ENCODE data around the gene SLK. TPM values are rescaled to one million over a fixed set of nuclear protein-coding genes. Genes with fewer than 3 reads are reported as not detected.

SLK gene
- polyA plus RNA-seq, 1 donor: 26.2 TPM

DNA sequence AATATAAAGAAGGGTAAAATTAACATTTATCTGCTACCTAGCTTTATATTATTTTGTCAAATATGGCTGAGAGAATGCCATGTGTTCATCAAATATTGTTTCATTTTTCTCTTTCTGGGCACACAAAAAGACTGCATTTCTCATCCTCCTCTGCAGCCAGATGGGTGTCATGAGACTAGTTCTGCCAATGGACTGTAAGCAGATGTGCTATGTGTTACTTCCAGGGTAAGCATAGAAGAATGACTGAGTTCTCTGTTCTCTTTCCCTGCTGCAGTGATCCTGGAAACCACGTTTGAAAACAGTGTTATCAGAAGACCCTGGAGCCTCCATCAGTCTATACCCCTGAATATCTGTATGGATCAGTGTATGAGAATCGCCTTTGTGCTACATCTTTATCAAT, 24.1 kb upstream of the SLK start:
- DNase-seq: no peak

- DNase-seq: no peak
These were observed 19.0 kb upstream of the SLK start for GRCh38 chr10:103947799-103948516.

DNA sequence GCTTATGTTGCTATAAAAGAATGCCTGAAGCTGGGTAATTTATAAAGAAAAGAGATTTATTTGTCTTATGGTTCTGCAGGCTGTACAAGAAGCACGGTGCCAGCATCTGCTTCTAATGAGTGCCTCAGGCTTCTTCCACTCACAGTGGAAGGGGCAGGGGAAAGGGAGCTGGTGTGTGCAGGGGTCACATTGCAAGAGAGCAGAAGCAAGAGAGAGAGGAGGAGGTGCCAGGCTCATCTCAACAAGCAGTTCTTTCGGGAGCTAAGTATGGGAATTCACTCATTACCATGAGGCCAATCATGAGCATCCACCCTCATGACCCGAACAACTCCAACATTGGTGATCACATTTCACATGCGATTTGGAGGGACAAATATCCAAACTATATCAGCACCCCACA, 17.2 kb upstream of the SLK start:
- no peak for DNase-seq

DNA sequence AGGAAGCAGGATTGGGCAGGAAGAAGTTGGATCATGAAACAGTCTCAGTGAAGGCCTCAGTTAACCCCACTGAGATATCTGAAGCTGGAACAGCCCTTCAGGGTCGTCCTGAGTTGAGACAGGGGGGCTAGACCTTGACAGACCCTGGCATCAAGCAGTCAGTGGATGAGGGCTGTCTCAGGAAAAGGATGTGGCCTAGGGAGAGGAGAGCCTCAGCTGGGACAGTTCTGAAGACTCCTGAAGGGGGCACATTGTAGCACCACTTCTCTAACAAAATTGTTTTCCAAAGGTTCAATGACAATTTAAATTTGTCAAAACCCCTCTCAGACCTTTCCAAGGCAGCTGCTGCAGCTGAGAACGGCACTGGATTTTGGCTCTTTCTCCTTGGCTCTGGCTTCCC, 15.8 kb upstream of the SLK start:
- no peak for DNase-seq

DNA sequence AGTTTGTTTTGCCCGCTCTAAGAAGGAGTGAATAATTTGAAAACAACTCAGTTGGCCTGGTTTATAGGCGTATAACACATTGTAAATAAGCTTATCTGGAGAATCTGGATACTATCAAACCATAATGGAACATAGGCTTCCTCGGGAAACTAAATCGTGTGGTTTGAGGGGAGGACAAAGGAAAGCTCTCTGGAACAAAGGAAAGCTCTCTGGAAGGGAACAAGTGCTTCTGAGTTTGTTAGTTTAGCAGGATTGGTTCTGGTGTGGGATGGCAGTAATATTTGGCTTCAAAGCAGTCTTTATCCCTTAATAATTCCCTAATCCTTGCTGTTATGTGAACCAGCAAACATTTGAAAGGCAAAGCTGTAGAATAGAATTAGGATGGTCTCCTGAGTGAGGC, 15.0 kb upstream of the SLK start:
- DNase-seq: no peak

DNA sequence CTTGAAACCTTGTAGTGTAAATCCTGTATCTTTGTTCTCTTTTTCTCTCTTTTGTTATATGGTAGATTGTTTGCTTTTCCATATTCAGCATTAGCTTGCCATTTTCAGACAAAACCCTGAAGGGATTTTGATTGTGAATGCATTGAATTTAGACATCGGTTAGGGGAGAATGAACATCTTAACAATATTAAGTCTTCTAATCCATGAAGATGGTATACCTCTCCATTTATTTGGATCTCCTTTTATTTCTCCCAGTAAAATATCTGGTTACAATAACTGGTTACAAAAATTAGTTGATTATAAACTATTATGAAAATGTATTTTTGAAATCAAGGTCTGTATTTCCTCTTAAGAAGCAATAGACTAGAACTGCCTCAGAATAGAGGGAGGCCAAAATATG, 12.4 kb upstream of the SLK start:
- no peak for DNase-seq

DNA sequence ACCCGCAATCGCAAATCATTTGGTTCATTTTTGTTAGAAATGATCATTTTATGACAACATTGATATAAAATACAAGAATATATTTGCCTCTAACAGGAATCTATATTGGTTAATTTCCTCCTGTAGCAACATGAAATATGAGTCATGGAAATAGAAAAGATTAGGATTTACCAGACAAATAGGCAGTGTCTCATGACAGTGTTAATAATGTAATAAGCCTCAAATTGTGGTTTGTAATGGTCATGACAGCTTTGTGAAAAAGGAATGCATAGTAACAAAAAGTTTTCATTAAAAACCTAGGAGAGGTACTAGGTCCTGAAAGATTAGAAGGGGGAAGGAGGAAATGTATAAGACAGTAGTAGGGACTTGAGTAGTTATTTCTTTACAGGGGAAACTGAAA, 7.9 kb upstream of the SLK start:
- no peak for DNase-seq

GRCh38 chr10:103960103-103960502, 6.8 kb upstream of the SLK start:
- no peak for DNase-seq

GRCh38 chr10:103967448-103968071, 620 bp downstream of the SLK start:
- peak; percentile 59 for DNase-seq

DNA sequence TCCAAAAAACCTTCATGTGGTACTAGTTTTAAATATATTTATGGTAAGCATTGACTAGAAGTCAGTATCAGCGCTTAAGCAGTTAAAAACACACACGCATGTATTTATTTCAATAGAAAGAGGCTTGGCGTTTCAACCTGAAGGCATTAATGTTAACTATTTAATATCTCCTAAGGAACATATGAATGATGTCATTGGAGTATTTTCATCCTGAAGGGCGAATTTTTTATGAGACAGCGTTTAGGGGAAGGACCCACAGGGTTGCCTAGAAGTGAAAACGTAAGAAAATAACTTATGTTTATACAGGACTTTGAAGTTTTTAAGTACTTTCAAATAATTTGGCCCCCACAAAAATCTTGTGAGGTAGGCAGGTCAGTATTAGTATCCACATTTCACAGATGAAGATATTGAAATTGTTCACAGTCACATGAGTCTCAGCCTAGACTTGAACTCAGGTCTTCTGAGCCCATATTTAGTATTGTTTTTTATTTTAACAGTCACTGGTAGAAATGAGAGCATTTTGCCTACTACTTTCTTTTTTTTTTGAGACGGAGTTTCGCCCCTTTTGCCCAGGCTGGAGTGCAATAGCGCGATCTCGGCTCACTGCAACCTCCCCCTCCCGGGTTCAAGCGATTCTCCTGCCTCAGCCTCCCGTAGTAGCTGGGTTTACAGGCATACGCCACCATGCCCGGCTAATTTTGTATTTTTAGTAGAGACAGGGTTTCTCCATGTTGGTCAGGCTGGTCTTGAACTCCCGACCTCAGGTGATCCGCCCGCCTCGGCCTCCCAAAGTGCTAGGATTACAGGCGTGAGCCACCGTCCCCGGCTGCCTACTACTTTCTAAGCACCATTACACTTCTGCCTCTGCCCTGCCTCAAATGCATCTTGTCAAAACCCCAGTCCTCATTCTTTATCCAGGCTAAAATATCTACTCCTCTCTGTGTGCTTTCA, 1.8 kb downstream of the SLK start:
- DNase-seq: no peak

GRCh38 chr10:103969436-103969835, 2.5 kb downstream of the SLK start:
- DNase-seq: no peak

- no peak for DNase-seq
These were observed 3.1 kb downstream of the SLK start for GRCh38 chr10:103969857-103970627.

DNA sequence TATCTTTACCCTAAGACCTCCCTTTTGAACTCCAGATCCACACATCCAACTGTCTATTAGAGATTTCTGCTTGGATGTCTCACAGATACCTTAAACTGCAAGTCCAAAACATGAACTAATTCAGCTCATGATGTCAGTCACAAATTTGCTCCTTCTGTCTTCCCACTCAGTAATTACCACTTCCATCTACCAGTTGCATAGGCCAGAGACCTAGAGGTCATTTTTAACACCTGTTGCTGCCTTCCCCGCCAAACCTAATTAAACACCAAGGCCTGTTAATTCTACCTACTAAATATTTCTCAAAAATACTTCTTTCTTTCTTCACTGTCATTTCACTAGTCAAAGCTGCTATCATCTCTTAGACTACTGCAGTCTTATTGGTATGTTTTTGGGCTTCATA, 8.2 kb downstream of the SLK start:
- DNase-seq: no peak

GRCh38 chr10:103977204-103977603, 10.3 kb downstream of the SLK start:
- DNase-seq: no peak

GRCh38 chr10:103979530-103979929, 12.6 kb downstream of the SLK start:
- no peak for DNase-seq

- no peak for DNase-seq
These were observed 13.5 kb downstream of the SLK start for GRCh38 chr10:103980288-103980906.

- DNase-seq: no peak
These were observed 15.7 kb downstream of the SLK start for GRCh38 chr10:103982639-103983038.

DNA sequence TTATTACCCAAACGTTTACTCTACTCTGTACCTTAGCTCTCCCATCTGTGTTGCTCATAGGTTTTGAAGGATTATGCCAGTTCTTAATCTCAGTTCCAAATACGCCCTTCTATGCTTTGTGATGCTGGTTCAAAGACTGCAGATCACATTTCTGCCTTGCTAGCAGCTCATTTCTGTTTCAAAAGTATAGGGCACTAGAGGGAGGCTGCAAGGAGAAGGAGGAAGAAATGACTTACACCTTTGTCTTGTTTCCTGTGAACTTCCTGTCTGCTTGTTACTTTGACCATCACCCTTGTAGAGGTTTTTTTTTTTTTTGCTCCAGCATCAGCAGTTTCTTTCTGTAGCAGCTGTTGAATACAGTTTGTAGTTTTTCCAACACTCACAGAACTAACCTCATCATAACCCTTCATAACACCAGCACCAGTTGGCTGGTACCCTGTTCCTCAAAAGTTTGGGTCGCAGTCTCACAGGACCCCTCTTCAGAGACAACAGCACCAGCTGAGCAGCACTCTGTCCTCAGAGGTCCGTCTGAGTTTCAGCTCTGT, 16.5 kb downstream of the SLK start:
- DNase-seq: no peak

- no peak for DNase-seq
These were observed 18.8 kb downstream of the SLK start for GRCh38 chr10:103985726-103986125.

- no peak for DNase-seq
These were observed 19.4 kb downstream of the SLK start for GRCh38 chr10:103986360-103986759.

DNA sequence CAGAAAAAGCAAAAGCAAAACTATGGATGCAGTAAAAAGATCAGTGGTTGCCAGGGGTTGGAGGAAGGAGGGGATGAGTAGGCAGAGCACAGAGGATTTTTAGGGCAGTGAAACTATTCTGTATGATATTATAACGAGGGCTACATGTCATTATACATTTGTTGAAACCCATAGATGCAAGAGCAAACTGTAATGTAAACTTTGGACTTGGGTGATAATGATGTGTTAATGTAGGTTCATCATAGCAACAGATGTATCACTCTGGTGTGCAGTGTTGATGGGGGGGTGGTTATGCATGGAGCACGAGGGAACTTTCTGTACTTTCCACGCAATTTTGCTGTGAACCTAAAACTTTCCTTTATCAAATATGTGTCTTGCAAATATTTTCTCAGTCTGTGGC, 23.2 kb downstream of the SLK start:
- DNase-seq: no peak

GRCh38 chr10:103990531-103990930, 23.6 kb downstream of the SLK start:
- no peak for DNase-seq

Measured in hindlimb muscle (tissue), 1 donor.